Measurements from ENCODE around the gene SHC3.

GRCh38 chr9:88969646-88970373 is 208.8 kb downstream of the SHC3 start:
- TF ChIP-seq CTCF (conservative IDR thresholded peaks at IDR 0.05 in 1 of 2, IDR thresholded peaks at IDR 0.05 in 1 of 2; ENCODE audit: extremely low read depth in 1 of 2, insufficient read depth in 1 of 2, low read depth in 1 of 2, low read length in 2 of 2) (no peak), EZH2 (IDR thresholded peaks at IDR 0.05; ENCODE audit: borderline replicate concordance, low read length) (no peak)

All from mammary epithelial cell (primary cell).